GM12864 (cell line): Measurements from ENCODE around the gene IER3IP1.
A peak's percentile ranks its signal among the peaks of the same experiment; 100 is the strongest.

Experiments
- DNase-seq: peaks from one replicate; pipeline ENCODE4 v3.0.0-alpha.2; 2011; ENCODE audit warnings: low read depth
- H3K4me3 ChIP-seq: 2 replicates; pipeline ENCODE4 v1.5.1; 2011; ENCODE audit warnings: mild to moderate bottlenecking, low read depth, low read length, control low read depth
- CTCF ChIP-seq: IDR thresholded peaks from 2 replicates; pipeline ENCODE4 v1.5.1; 2011; ENCODE audit warnings: low read depth, mild to moderate bottlenecking, moderate library complexity, low read length, control low read depth, inconsistent platforms; ENCODE audit errors: missing control alignments

IER3IP1 gene

GRCh38 chr18:47143153-47143552, 33.0 kb downstream of the IER3IP1 start:
- TF ChIP-seq CTCF, result no peak
- no peak for DNase-seq
- H3K4me3 ChIP-seq, result no peak overlapping the region

- no peak for DNase-seq
- no peak overlapping the region for H3K4me3 ChIP-seq
- no peak for TF ChIP-seq CTCF
These were observed 34.9 kb downstream of the IER3IP1 start for GRCh38 chr18:47141289-47141688.

GRCh38 chr18:47121146-47121545, 55.0 kb downstream of the IER3IP1 start:
- H3K4me3 ChIP-seq, result no peak overlapping the region
- no peak for TF ChIP-seq CTCF
- no peak for DNase-seq

GRCh38 chr18:47120428-47120827, 55.7 kb downstream of the IER3IP1 start:
- H3K4me3 ChIP-seq, result no peak overlapping the region
- peak; percentile 41 for DNase-seq
- TF ChIP-seq CTCF, result no peak

- no peak for DNase-seq
These were observed 57.2 kb downstream of the IER3IP1 start for GRCh38 chr18:47118981-47119380.

GRCh38 chr18:47115205-47115604, 61.0 kb downstream of the IER3IP1 start:
- H3K4me3 ChIP-seq, result no peak overlapping the region
- no peak for TF ChIP-seq CTCF
- DNase-seq, result no peak

More at GRCh38 chr18:47118981-47119380, 57.2 kb downstream of the IER3IP1 start:
- H3K4me3 ChIP-seq, result no peak overlapping the region
- TF ChIP-seq CTCF, result no peak

GRCh38 chr18:47113796-47114540, 62.2 kb downstream of the IER3IP1 start:
- TF ChIP-seq CTCF, result no peak
- no peak for DNase-seq
- H3K4me3 ChIP-seq, result no peak overlapping the region
